NOMO-1 (cell line): ENCODE measurements around the gene CC2D2B.
A peak's percentile ranks its signal among the peaks of the same experiment; 100 is the strongest.
"Not testable (repeated sequence)": the region's sequence is repeated elsewhere in the genome, so short reads cannot be mapped to it uniquely, and the experiment has no call there.

ENCODE experiments used
- DNase-seq, 2 experiments: peaks; one replicate each; lab custom pipeline; 2025; ENCODE audit not compliant: unreplicated experiment in 2 of 2; lab: John Stamatoyannopoulos, UW

Gene CC2D2B

DNA sequence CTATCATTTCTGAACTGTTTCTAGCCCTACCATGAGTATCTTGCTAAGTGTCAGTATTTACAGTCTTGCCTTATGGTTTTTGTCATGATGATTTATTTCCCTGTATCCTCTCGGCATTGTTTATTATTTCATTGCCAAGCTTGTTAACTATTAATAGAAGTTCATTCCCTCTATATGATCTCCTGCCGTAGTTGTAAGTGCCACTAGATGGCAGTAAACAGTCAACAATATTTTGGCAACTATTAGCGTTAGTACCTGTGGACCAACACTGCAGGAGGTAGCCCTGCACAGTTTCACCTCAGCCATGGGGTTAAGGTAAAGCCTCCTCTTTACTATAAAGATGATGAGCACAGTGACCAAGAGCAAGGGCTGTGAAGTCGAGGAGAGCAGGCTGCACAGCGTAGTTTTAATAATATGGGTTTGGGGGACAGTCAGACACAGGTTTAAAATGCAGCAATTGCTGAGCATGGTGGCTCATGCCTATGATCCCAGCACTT, 109.5 kb downstream of the CC2D2B start:
- DNase-seq, result peak; percentile 25 to 49

- DNase-seq, result no peak
Observed at GRCh38 chr10:96021332-96021731, 113.6 kb downstream of the CC2D2B start.

GRCh38 chr10:96022739-96023138, 115.0 kb downstream of the CC2D2B start:
- no peak for DNase-seq

- no peak for DNase-seq
Observed at GRCh38 chr10:96023168-96023567, 115.4 kb downstream of the CC2D2B start.

- peak in 1 of 2 experiments; percentile 6 for DNase-seq
Observed at GRCh38 chr10:96025566-96025965, 117.8 kb downstream of the CC2D2B start.

- DNase-seq, result no peak
Observed at GRCh38 chr10:96034625-96035024, 126.8 kb downstream of the CC2D2B start.

- DNase-seq, result no peak
Observed at GRCh38 chr10:96038476-96039387, 131.0 kb downstream of the CC2D2B start.

- DNase-seq, result no peak
Observed at GRCh38 chr10:96041146-96041545, 133.4 kb downstream of the CC2D2B start.

DNA sequence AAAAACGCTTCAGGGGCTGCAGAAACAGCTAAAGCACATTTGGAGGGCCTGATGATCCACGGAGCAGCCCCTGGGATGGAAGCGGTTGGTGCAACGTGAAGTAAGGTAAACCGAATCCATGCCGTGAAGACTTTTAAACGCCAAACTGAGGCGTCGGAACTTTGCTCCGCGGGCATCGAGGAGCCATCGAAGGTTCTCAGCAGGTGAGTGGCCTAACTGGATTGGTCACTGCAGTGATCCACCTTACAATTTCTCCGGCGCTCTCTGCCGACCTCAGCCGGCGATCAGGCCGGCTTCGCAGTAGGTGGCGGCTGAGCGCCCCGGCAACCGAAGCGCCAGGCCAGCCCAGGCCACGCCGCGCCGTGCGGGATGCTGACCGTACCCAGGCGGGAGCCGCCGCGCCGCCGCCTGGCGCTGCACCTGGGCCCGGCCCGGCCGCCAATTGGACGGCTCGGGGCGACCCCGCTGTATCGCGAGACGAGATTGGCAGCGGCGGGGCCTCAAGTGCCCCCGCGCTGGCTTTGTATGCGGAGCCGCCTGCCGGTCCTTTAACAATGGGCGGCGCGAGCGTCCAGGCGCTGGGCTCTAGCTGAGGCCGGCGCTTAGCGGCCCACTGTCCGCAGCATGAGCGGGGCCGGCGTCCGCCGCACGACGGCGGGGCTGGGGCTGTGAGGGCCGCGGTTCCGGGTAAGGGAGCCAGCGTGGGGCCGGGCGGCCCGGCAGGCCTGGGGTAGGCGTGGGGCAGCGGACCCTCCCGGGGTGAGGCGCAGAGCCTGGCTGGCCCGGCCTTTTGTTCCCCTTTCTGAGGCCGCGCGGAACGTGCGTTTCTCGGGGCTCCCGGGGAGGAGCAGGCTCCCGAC, 135.5 kb downstream of the CC2D2B start, which contains the start of gene CCNJ:
Gene CCNJ, plus strand, starts transcription at position 551 of the 860 bp plus-strand sequence. CDS start 811 bp downstream, outside the sequence.
- peak; percentile 82 to 87 for DNase-seq

- peak; percentile 31 to 44 for DNase-seq
Observed at GRCh38 chr10:96043893-96044715, 136.3 kb downstream of the CC2D2B start.

- DNase-seq, result peak; percentile 43 to 78
Observed at GRCh38 chr10:96044736-96045135, 137.0 kb downstream of the CC2D2B start.

GRCh38 chr10:96046546-96046945, 138.8 kb downstream of the CC2D2B start:
- no peak for DNase-seq

DNA sequence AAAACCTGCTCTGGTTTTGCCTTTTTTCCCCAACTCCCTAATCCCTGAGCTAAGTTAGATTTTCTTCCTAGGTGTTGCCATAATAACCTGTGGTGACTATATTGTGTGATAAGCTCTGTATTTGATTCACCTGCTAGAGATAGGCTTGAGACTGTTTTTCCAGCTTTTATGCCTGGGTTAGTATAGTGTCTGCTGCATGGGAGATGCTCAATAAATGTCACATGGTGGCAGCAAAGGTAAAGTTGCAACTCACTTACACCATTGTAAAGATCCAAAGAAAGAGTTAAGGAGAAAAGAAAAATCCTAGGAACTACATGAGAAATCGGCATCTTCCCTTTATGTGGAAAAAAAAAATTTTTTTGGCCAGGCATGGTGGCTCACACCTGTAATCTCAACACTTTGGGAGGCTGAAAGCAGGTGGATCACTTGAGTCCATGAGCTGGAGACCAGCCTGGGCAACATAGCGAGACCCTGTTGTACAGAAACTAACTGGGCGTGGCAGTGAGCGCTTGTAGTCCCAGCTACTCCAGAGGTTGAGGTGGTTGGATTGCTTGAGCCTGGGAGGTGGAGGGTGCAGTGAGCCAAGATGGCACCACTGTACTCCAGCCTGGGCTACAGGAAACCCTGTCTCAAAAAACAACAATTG, 139.4 kb downstream of the CC2D2B start:
- no peak for DNase-seq

- not testable (repeated sequence) for DNase-seq
Observed at GRCh38 chr10:96047925-96048324, 140.2 kb downstream of the CC2D2B start.

GRCh38 chr10:96049340-96049739, 141.6 kb downstream of the CC2D2B start:
- DNase-seq, result no peak

DNA sequence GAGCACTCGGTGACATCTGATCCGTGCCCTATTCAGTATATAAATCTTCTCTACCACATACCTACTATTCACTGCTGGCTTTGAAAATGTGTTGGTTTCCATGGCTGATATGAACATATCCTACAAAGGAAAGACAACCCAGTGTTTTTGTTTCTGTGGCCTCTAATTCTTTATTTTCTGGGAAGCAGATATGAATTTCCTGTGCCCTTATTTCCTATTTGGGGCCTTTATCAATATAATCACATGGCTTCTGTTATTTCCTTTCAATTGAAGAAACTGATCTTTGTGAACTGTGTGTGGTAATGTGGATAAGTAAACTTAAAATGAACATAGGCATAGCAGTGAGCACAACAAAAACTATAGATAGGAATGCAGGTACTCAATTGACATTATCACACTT, 146.2 kb downstream of the CC2D2B start:
- DNase-seq, result no peak

GRCh38 chr10:96056787-96057186, 149.0 kb downstream of the CC2D2B start:
- DNase-seq, result no peak

- DNase-seq, result no peak
Observed at GRCh38 chr10:96061232-96061631, 153.5 kb downstream of the CC2D2B start.

- DNase-seq, result no peak
Observed at GRCh38 chr10:96072674-96073073, 164.9 kb downstream of the CC2D2B start.

- no peak for DNase-seq
Observed at GRCh38 chr10:96073722-96074121, 165.9 kb downstream of the CC2D2B start.
